GM12891 (cell line): ENCODE data around the gene CACNA1A.

ENCODE experiments used
- DNase-seq: peaks from one replicate; pipeline ENCODE4 v3.0.0; 2011; ENCODE audit warnings: low spot score; ENCODE audit not compliant: insufficient read length
- FAIRE-seq: peaks from 2 replicates; lab custom pipeline; 2011; peaks lifted over from hg19 to GRCh38; lab: Jason Lieb, UNC
- PAX5 ChIP-seq: IDR thresholded peaks from 2 replicates; pipeline ENCODE4 v1.6.1; 2011; ENCODE audit warnings: low read length, moderate library complexity, mild to moderate bottlenecking; ENCODE audit not compliant: insufficient read depth, severe bottlenecking
- POLR2A ChIP-seq: IDR thresholded peaks from 2 replicates; pipeline ENCODE4 v1.6.1; 2011; ENCODE audit warnings: low read depth, low read length, control low read depth
- POLR2AphosphoS5 ChIP-seq: IDR thresholded peaks from 2 replicates; pipeline ENCODE4 v1.6.1; 2011; ENCODE audit warnings: low read depth, low read length, control low read depth
- POU2F2 ChIP-seq: IDR thresholded peaks from 2 replicates; pipeline ENCODE4 v1.6.1; 2011; ENCODE audit warnings: low read depth, mild to moderate bottlenecking, control low read depth, low read length, moderate library complexity
- SPI1 ChIP-seq: IDR thresholded peaks from 2 replicates; pipeline ENCODE4 v1.6.1; 2011; ENCODE audit warnings: low read depth, low read length, control low read depth
- TAF1 ChIP-seq: IDR thresholded peaks from 2 replicates; pipeline ENCODE4 v1.6.1; 2011; ENCODE audit warnings: low read depth, low read length, control low read depth

The CACNA1A gene

DNA sequence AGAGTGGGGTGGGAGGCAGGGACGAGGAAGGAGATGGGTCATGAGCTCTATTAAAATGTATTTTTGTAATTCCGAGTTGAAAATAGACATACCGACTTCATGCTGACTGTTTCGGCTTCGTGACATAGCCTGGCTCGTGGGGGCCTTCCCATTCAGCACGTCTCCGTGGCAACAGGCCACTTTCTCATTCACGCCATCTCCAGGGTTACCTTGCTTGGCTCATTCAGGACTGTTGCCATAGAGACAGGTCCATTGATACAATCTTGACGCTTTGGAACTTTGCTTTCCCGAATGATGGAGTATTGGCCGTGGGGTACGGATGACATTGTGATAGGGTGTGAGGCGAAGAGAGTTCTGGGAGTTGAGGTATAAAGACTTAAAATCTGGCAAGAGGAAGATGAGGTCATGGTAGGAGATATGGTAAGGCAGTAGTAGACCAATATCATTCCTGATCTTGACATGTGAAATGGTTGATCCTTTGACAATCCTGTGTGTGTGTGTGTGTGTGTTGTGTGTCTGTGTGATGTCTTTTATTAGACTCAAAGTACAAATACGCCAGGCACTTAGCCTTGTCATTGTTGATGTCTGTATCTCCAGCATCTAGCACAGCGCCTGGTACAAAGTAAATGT lies 97.3 kb downstream of the CACNA1A start:
- DNase-seq (no peak), FAIRE-seq (no peak)
- TF ChIP-seq POU2F2 (no peak), TAF1 (no peak), POLR2A (no peak), SPI1 (no peak), POLR2AphosphoS5 (no peak), PAX5 (no peak)

DNA sequence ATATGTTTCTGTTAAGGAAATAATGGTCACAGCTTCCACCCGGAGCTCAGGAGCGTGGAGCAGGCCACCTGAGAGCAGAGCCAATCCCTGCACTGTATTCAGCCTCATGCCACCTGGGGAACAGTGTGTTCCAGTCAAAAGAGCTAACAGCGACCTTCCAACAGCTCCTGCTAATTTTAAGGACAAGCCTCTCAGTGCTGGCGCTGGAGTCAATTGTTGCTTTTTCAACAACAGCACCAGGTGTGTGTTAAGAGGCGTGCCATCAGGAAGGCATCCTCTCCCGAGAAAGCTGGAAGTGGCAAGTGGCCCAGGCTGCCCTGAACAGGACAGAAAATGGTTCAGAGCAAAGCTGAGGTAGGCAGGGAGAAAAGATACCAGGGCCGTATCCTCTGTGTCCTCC lies 102.0 kb downstream of the CACNA1A start:
- FAIRE-seq (no peak), DNase-seq (no peak)
- TF ChIP-seq POLR2A (no peak), TAF1 (no peak), SPI1 (no peak), POU2F2 (no peak), POLR2AphosphoS5 (no peak)

DNA sequence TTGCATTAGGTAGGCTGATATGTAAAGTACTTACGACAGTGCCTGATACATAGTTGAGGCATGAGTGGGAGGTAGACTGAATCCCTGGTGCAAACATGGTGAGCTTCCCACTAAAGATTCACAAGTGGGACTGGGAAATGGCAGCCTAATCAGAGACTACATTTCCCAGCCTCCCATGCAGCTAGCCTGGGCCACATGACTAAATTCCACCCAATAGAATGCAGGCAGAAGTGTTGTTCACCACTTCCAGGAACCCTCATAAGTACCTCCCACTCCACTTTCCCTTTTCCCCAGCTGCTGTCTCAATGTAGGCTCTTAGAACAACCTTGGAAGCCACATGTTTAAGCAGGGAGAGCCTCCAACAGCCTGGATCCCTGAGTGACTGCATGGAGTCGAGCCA lies 104.9 kb downstream of the CACNA1A start:
- TF ChIP-seq POU2F2 (no peak), POLR2AphosphoS5 (no peak), TAF1 (no peak), POLR2A (no peak), PAX5 (no peak), SPI1 (no peak)
- no peak for FAIRE-seq
- no peak for DNase-seq

DNA sequence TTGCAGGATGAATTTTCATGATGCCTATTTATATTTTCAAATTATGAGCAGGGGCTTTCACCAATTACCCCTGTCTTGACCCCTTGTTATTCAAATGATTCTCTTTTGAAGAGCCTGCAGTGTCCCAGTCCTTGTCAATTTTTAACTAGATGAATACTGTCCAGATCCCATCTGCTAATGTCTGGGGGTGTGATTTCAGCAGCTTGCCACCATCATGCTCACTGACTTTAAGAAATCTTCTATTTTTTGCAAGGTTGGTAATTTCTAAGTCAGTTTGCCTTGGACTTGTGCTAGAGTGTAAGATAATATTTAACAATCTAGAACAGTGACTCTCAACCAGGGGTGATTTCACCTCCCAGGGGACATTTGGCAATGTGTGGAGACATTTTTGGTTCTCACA lies 106.0 kb downstream of the CACNA1A start:
- no peak for FAIRE-seq
- DNase-seq = no peak
- no peak for TF ChIP-seq TAF1
- no peak for TF ChIP-seq PAX5
- TF ChIP-seq POU2F2 = no peak
- TF ChIP-seq POLR2A = no peak
- no peak for TF ChIP-seq SPI1
- no peak for TF ChIP-seq POLR2AphosphoS5

DNA sequence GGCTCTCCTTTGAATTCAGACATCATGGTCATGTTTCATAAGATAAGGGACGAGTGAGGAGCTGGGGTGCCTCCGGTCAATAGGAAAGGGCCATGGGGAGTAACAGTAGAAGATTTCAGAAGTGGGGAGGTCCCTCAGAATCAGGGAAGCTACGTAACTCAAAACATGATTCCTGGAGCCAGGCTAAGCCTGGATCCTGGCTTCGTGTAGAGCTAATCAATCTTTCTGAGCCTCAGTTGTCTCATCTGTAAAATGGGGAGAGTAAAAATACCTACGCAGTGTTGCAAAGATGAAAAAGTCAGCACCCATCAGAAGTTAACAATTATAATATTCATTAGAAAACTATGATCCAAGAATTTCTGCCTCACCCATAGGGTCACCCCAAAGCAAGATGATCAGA lies 106.5 kb downstream of the CACNA1A start:
- FAIRE-seq = no peak
- TF ChIP-seq TAF1 (no peak), POLR2A (no peak), POU2F2 (no peak), POLR2AphosphoS5 (no peak), PAX5 (no peak), SPI1 (no peak)
- DNase-seq = no peak

DNA sequence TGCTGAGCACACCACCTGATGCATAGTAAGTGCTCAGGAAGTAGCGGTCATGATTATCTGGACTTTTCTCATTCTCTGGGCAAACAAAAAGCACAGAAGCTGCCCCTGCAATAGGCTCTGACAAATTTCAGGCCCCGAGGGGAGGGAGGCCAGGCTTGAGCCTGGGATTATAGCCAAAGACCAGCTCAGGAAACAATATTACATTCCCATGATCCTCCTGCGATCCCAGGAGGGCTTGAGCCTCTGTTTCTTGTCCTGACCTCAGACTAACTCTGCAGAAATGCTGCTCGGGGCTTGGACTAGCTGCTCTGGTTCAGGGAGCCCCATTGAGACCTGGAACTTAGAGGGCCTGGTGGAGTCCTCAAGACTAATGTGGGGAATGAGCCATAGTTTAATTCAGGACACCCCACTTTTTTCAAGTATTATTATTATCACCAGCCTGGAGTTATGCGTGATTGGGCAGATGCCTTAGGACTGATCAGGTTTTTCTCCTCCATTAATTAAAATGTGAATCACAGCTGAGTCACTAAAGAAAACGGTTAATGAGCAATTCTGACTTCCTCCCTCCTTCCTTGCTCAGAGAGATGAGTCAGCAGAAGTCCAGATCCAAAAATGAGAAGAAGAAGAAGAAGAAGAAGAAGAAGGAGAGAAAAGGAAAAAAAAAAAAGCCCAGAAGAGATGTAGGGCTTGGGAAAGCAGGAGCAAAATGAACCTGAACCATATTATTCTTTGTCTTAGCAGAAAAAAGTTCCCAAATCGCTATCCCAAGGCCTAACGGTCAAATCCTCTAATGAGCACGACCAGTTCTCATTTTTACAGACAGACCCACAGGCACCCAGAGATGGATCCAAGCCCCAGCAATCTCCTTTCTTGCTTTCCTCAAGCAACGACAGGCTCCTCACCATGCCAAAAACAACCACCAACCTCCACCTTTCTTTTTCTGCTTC lies 107.2 kb downstream of the CACNA1A start:
- DNase-seq = no peak
- no peak for FAIRE-seq
- no peak for TF ChIP-seq POU2F2
- no peak for TF ChIP-seq POLR2AphosphoS5
- TF ChIP-seq TAF1 = no peak
- TF ChIP-seq POLR2A = no peak
- TF ChIP-seq SPI1 = no peak
- no peak for TF ChIP-seq PAX5

DNA sequence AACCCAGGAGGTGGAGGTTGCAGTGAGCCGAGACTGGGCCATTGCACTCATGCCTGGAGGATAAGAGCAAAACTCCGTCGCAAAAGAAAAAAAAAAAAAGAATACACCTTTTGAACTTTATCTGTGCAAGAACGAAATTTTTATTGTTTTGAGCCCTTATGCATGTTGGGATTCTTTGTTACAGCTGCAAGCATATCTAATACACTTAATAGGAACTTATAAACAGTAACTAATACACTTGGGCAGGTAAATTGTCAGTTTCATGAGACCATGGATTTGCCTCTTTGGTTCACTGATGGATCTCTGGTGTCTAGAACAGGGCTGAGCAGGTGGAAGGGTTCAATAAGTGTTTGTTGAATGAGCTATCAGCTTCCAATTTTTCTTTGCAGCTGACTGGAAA lies 108.1 kb downstream of the CACNA1A start:
- FAIRE-seq = no peak
- DNase-seq = no peak
- no peak for TF ChIP-seq PAX5

DNA sequence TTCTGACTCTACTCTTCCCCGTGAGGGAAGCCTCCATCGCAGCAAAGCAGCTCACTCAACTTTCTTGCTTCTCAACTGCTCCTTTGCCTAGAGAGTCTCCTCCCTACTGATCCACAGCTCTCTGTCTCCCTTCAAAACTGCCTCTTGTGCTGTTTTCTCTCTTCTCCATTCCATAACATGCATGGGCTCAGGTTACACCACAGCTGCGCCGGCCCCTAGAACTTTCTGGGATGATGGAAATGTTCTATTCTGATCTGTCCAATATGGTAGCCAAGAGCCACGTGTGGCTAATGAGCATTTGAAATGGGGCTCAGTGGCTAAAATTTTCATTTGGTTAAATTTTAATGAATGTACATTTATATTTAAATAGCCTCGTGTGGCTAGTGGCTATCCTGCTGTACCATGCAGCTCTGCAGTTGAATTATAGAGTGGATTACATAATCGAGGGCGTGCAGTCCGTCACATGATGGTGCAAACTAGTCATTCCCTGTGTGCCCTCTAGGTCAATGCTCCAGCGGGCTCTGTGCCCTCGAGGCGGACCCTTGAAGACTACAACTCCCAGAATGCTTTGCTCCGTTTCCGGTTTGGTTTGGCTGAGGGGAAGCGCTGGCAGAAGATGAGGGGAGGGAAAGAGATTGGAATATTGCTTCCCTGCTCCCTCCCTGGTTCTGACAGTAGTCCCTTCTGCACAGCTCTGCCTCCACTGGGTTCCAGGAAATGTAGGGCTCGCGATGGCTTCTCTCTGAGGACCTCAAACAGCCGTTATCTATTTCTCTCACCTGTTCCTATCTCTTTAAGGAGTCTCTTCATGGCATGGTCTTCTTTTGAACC lies 109.8 kb downstream of the CACNA1A start:
- DNase-seq (no peak), FAIRE-seq (no peak)
- TF ChIP-seq POLR2AphosphoS5 (no peak), POU2F2 (no peak), SPI1 (no peak), TAF1 (no peak), POLR2A (no peak), PAX5 (no peak)

DNA sequence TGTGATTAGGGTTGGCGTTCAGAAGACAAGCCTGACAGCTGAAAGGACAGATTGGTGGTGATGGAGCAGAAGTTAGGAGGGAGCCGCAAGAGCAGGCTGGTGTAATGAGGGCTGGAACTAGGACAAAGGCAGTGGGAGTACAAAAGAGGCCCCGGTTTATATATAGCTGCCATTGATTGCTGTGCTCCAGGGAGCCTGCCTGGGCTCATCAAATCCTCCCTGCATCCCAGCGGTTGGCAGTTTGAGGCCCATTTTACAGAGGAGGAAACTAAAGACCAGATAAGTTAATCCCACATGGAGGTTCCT lies 123.7 kb downstream of the CACNA1A start:
- no peak for DNase-seq
- TF ChIP-seq SPI1 = no peak
- TF ChIP-seq PAX5 = no peak
- no peak for TF ChIP-seq POLR2A
- no peak for TF ChIP-seq POLR2AphosphoS5
- no peak for TF ChIP-seq TAF1
- TF ChIP-seq POU2F2 = no peak
- no peak for FAIRE-seq
